Suprapubic skin (tissue), 4 donors: Measurements from ENCODE around the gene C10orf105.

Source experiments
- EP300 ChIP-seq: sonication (generic); formaldehyde crosslinking; IDR thresholded peaks from one replicate; pipeline ENCODE4 v1.6.1; 2017; ENCODE audit warnings: antibody characterized with exemption
- POLR2A ChIP-seq, 2 donors: fragments of 450-650 bp; IDR thresholded peaks; one replicate each; pipeline ENCODE4 v1.6.1; 2017; ENCODE audit warnings: antibody characterized with exemption in 2 of 2, mild to moderate bottlenecking in 2 of 2, moderate library complexity in 2 of 2
- POLR2AphosphoS5 ChIP-seq, 3 donors: sonication (generic); formaldehyde crosslinking; IDR thresholded peaks; one replicate each; pipeline ENCODE4 v1.6.1; 2017; ENCODE audit warnings: antibody characterized with exemption in 3 of 3
- TF ChIP-seq, protein P1 (sequence below), 2 donors: fragments of 200-600 bp in 1 of 2; fragments of 450-650 bp in 1 of 2; sonication (generic) in 1 of 2; IDR thresholded peaks; one replicate each; pipeline ENCODE4 v1.5.1; 2016 to 2019; ENCODE audit warnings: antibody characterized with exemption in 2 of 2, mild to moderate bottlenecking in 1 of 2, moderate library complexity in 1 of 2

- no peak for TF ChIP-seq POLR2A (IDR thresholded peaks at IDR 0.05)
- TF ChIP-seq, protein P1, sequence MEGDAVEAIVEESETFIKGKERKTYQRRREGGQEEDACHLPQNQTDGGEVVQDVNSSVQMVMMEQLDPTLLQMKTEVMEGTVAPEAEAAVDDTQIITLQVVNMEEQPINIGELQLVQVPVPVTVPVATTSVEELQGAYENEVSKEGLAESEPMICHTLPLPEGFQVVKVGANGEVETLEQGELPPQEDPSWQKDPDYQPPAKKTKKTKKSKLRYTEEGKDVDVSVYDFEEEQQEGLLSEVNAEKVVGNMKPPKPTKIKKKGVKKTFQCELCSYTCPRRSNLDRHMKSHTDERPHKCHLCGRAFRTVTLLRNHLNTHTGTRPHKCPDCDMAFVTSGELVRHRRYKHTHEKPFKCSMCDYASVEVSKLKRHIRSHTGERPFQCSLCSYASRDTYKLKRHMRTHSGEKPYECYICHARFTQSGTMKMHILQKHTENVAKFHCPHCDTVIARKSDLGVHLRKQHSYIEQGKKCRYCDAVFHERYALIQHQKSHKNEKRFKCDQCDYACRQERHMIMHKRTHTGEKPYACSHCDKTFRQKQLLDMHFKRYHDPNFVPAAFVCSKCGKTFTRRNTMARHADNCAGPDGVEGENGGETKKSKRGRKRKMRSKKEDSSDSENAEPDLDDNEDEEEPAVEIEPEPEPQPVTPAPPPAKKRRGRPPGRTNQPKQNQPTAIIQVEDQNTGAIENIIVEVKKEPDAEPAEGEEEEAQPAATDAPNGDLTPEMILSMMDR (IDR thresholded peaks at IDR 0.05): peak in 1 of 2 donors; percentile 1
- no peak for TF ChIP-seq POLR2AphosphoS5 (IDR thresholded peaks at IDR 0.05)
- TF ChIP-seq EP300: no peak
These were observed 6.2 kb downstream of the C10orf105 start for GRCh38 chr10:71713135-71714030.
